ENCODE results near the gene ADAMTS8. TPM values are rescaled to one million over a fixed set of nuclear protein-coding genes. Genes with fewer than 3 reads are reported as not detected.
A peak's percentile ranks its signal among the peaks of the same experiment; 100 is the strongest.

ADAMTS8 gene
- total and polyA plus RNA-seq, 10 of the 15 experiments (the other 5 are each of a cell fraction or from before 2014, with no cell fraction given) = not detected

GRCh38 chr11:130434521-130435223 lies 6.3 kb upstream of the ADAMTS8 start:
- H3K4me3 ChIP-seq = peak overlapping the region; percentile 71
- no peaks in the 10 kb centered on the region for H3K4me1 ChIP-seq (ENCODE audit: control insufficient read depth, insufficient read depth, low read length)
- ATAC-seq (peak; percentile 94), FAIRE-seq (peak; percentile 90), DNase-seq (ENCODE audit: low read depth, low spot score) (peak; percentile 44)
- CTCF ChIA-PET = interaction anchor here (0.5 to 8.2 kb wide), 15 partner anchors 8 to 482 kb away, joined by 3 to 295 read pairs (median 4); partner anchors contain the start of gene SNX19
- peak overlapping the region; percentile 73 for H2AFZ ChIP-seq (ENCODE audit: control insufficient read depth, low read depth, low read length)
- no TSS peak for BruUV-seq (replicated peaks)
- SMC1A ChIA-PET (ENCODE audit: uncharacterized antibody, unreplicated experiment) = interaction anchor here (0.5 to 9.8 kb wide), 10 partner anchors 11 to 464 kb away, joined by 3 to 177 read pairs (median 4); no protein-coding TSS in a partner anchor
- no peak overlapping the region for H3K9ac ChIP-seq (ENCODE audit: control insufficient read depth, insufficient read depth, low read length)
- intact Hi-C loops (cut with micrococcal nuclease; ENCODE audit: unreplicated experiment) = loop anchor here (1.0 to 10.0 kb wide), 4 partner anchors 250 to 460 kb away; no protein-coding TSS in a partner anchor
- peak overlapping the region; percentile 84 for H3K4me2 ChIP-seq (ENCODE audit: control insufficient read depth, insufficient read depth)
- RAD21 ChIA-PET (ENCODE audit: unreplicated experiment) = interaction anchor here (0.8 to 7.3 kb wide), 4 partner anchors 222 to 459 kb away, joined by 3 to 132 read pairs (median 3); no protein-coding TSS in a partner anchor
- no peaks in the 10 kb centered on the region for H3K36me3 ChIP-seq (ENCODE audit: control insufficient read depth in 2 of 2, insufficient read depth in 2 of 2, low read length in 1 of 2)
- in situ Hi-C loops (cut with MboI) = loop anchor here (10.0 kb wide), 1 partner anchor 430 kb away; no protein-coding TSS in a partner anchor
- WGBS (ENCODE audit: insufficient coverage, insufficient replicate concordance, low lambda C conversion rate, missing lambda C conversion rate) = 2% methylated on average over 20 of the region's 20 CpGs
- H3K27me3 ChIP-seq (replicated peaks in 1 of 2; ENCODE audit: control insufficient read depth in 2 of 2, insufficient read depth in 2 of 2, low read length in 1 of 2) = peaks cover 3 to 8% of the 10 kb centered on the region in 2 experiments
- POLR2A ChIA-PET = no interaction called here
- no peak overlapping the region for H3K27ac ChIP-seq (ENCODE audit: control insufficient read depth, insufficient read depth)
- H3K9me3 ChIP-seq (replicated peaks; ENCODE audit: control insufficient read depth, insufficient read depth, low read length) = no peaks in the 10 kb centered on the region
- H3K79me2 ChIP-seq (ENCODE audit: control insufficient read depth, insufficient read depth, low read length) = no peaks in the 10 kb centered on the region
- H4K20me1 ChIP-seq (ENCODE audit: control insufficient read depth, insufficient read depth) = no peaks in the 10 kb centered on the region; the same call in 1 of the 2 replicates
- TF ChIP-seq CREM (IDR thresholded peaks at IDR 0.05; ENCODE audit: low read depth) (no peak), POLR2A (IDR thresholded peaks at IDR 0.05; ENCODE audit: low read depth, low read length) (no peak), YY1 (IDR thresholded peaks at IDR 0.05; ENCODE audit: low read depth, low read length) (peak; percentile 32; the same call in 1 of the 2 replicates), E2F8 (IDR thresholded peaks at IDR 0.05; ENCODE audit: low read depth, partially characterized antibody) (no peak), CHD4 (IDR thresholded peaks at IDR 0.05) (no peak), CHD1 (IDR thresholded peaks at IDR 0.05; ENCODE audit: low read depth, low read length) (no peak), USF1 (IDR thresholded peaks at IDR 0.05; ENCODE audit: borderline replicate concordance, extremely low read length, insufficient read depth, low read depth, low read length) (no peak), RB1 (IDR thresholded peaks at IDR 0.05; ENCODE audit: borderline replicate concordance) (peak; percentile 16; the same call in 1 of the 2 replicates), WRNIP1 (IDR thresholded peaks at IDR 0.05; ENCODE audit: borderline replicate concordance, low read depth, low read length) (peak; percentile 87; the same call in 1 of the 2 replicates), KAT2A (conservative IDR thresholded peaks at IDR 0.05; ENCODE audit: control insufficient read depth, low read depth, low read length) (no peak), NR2C1 (IDR thresholded peaks at IDR 0.05) (no peak), CTCF (IDR thresholded peaks at IDR 0.05 in 2 of 3, conservative IDR thresholded peaks at IDR 0.05 in 1 of 3; ENCODE audit: control insufficient read depth in 2 of 3, extremely low read depth in 1 of 3, insufficient read depth in 1 of 3, low read depth in 3 of 3, low read length in 3 of 3) (peak; percentile 80 to 91 (median 90)), MTA2 (IDR thresholded peaks at IDR 0.05; ENCODE audit: low read depth) (no peak), SRF (IDR thresholded peaks at IDR 0.05; ENCODE audit: low read depth in 2 of 2, low read length in 2 of 2) (peak in 1 of 2 experiments; percentile 76; a peak in 2 of 4 replicates), IKZF1 (conservative IDR thresholded peaks at IDR 0.05) (no peak), RUNX3 (IDR thresholded peaks at IDR 0.05; ENCODE audit: low read length) (peak; percentile 13; the same call in 1 of the 2 replicates), PML (IDR thresholded peaks at IDR 0.05; ENCODE audit: low read length) (no peak), NBN (IDR thresholded peaks at IDR 0.05) (0 out of 2 replicates have a peak, but pooled peaks have one; percentile 34)
